Liver (tissue), 9 donors: ENCODE measurements around the gene LDHD. TPM values are rescaled to one million over a fixed set of nuclear protein-coding genes. Genes with fewer than 3 reads are reported as not detected.

Experiments used
- DNase-seq: peaks from one replicate; pipeline ENCODE4 v3.0.0-alpha.2; 2017; ENCODE audit warnings: low spot score
- H3K27ac ChIP-seq, 2 donors: one replicate each; pipeline ENCODE4 v1.7.0; 2013; ENCODE audit warnings: inconsistent platforms in 2 of 2, low read length in 2 of 2, control low read depth in 1 of 2, low read depth in 1 of 2, mild to moderate bottlenecking in 1 of 2
- H3K27me3 ChIP-seq, 4 donors: one replicate each; pipeline versions ENCODE4 v1.6.1 to v1.7.0; 2013; ENCODE audit warnings: low read length in 3 of 4, inconsistent platforms in 1 of 4, mild to moderate bottlenecking in 1 of 4, moderate library complexity in 1 of 4; ENCODE audit not compliant: control insufficient read depth in 4 of 4, insufficient read depth in 4 of 4
- H3K36me3 ChIP-seq, 4 donors: one replicate each; pipeline versions ENCODE4 v1.6.1 to v1.7.0; 2013; ENCODE audit warnings: low read length in 3 of 4, mild to moderate bottlenecking in 3 of 4, low read depth in 1 of 4, moderate library complexity in 1 of 4; ENCODE audit not compliant: control insufficient read depth in 4 of 4, insufficient read depth in 3 of 4
- H3K4me1 ChIP-seq, 4 donors: one replicate each; pipeline versions ENCODE4 v1.6.1 to v1.7.0; 2013; ENCODE audit warnings: low read length in 3 of 4, mild to moderate bottlenecking in 3 of 4, moderate library complexity in 1 of 4; ENCODE audit not compliant: control insufficient read depth in 4 of 4, insufficient read depth in 4 of 4
- H3K4me3 ChIP-seq, 3 donors: one replicate each; pipeline versions ENCODE4 v1.6.1 to v1.7.0; 2013; ENCODE audit warnings: low read length in 3 of 3, control low read depth in 1 of 3, low read depth in 1 of 3, mild to moderate bottlenecking in 1 of 3
- H3K9ac ChIP-seq, 2 donors: one replicate each; pipeline ENCODE4 v1.7.0; 2013; ENCODE audit warnings: low read length in 2 of 2, mild to moderate bottlenecking in 2 of 2, moderate library complexity in 2 of 2, control low read depth in 1 of 2, low read depth in 1 of 2
- H3K9me3 ChIP-seq, 4 donors: one replicate each; pipeline versions ENCODE4 v1.6.1 to v1.7.0; 2013; ENCODE audit warnings: low read length in 3 of 4; ENCODE audit not compliant: control insufficient read depth in 4 of 4
- EGR1 ChIP-seq, 2 donors: IDR thresholded peaks; 2 replicates each; pipeline ENCODE4 v1.6.1; 2016 to 2018; ENCODE audit warnings: antibody characterized with exemption in 2 of 2, low read depth in 2 of 2
- FOXA1 ChIP-seq: IDR thresholded peaks from 2 replicates; pipeline ENCODE4 v1.6.1; 2016; ENCODE audit warnings: antibody characterized with exemption
- GABPA ChIP-seq, 2 donors: IDR thresholded peaks in 1 of 2; conservative IDR thresholded peaks in 1 of 2; 2 replicates each; pipeline ENCODE4 v1.6.1; 2016; ENCODE audit warnings: antibody characterized with exemption in 2 of 2, mild to moderate bottlenecking in 1 of 2, moderate library complexity in 1 of 2
- HNF4A ChIP-seq, 2 donors: conservative IDR thresholded peaks; 2 replicates each; pipeline ENCODE4 v1.6.1; 2016; ENCODE audit warnings: antibody characterized with exemption in 2 of 2, mild to moderate bottlenecking in 2 of 2
- HNF4G ChIP-seq: IDR thresholded peaks from 2 replicates; pipeline ENCODE4 v1.6.1; 2016; ENCODE audit warnings: antibody characterized with exemption
- JUND ChIP-seq, 2 donors: IDR thresholded peaks; 2 replicates each; pipeline ENCODE4 v1.6.1; 2016; ENCODE audit warnings: antibody characterized with exemption in 2 of 2
- NR2F2 ChIP-seq: IDR thresholded peaks from 2 replicates; pipeline ENCODE4 v1.6.1; 2016; ENCODE audit warnings: antibody characterized with exemption
- RAD21 ChIP-seq, 2 donors: IDR thresholded peaks; 2 replicates each; pipeline ENCODE4 v1.6.1; 2016; ENCODE audit warnings: antibody characterized with exemption in 2 of 2, mild to moderate bottlenecking in 2 of 2
- SP1 ChIP-seq: IDR thresholded peaks from 2 replicates; pipeline ENCODE4 v1.6.1; 2018; ENCODE audit warnings: antibody characterized with exemption, mild to moderate bottlenecking
- TAF1 ChIP-seq: conservative IDR thresholded peaks from 2 replicates; pipeline ENCODE4 v1.6.1; 2016; ENCODE audit warnings: antibody characterized with exemption, mild to moderate bottlenecking
- YY1 ChIP-seq: IDR thresholded peaks from 2 replicates; pipeline ENCODE4 v1.6.1; 2016; ENCODE audit warnings: antibody characterized with exemption, mild to moderate bottlenecking
- WGBS: extraction: QIAGEN DNeasy Blood & Tissue Kit; methylation state at CpG from one replicate; pipeline ENCODE4 v1.1.7; 2013; 5-methylcytosine and 5-hydroxymethylcytosine counted together
- polyA plus RNA-seq, 2 donors: library from polyadenylated mRNA; stranded (reverse) in 1 of 2; unstranded in 1 of 2; fragments of 200-250 nt in 1 of 2; fragments of >200 nt in 1 of 2; fragmentation: Nextera tagmentation in 1 of 2; extraction: Ambion mirVana in 1 of 2; gene quantifications; one replicate each; pipeline versions ENCODE4 v1.2.1 to v1.2.3, GENCODE V29; 2013 to 2015
- total RNA-seq, 2 donors: library from RNA; depleted of rRNA; stranded (reverse); fragments of >200 nt; gene quantifications; one replicate each; pipeline ENCODE4 v1.2.3, GENCODE V29; 2014
- TF ChIP-seq, protein P1 (sequence below): IDR thresholded peaks from 2 replicates; pipeline ENCODE4 v1.6.1; 2016; ENCODE audit warnings: antibody characterized with exemption
- TF ChIP-seq, protein P2 (sequence below): IDR thresholded peaks from 2 replicates; pipeline ENCODE4 v1.6.1; 2016; ENCODE audit warnings: antibody characterized with exemption
- TF ChIP-seq, protein P3 (sequence below): IDR thresholded peaks from 2 replicates; pipeline ENCODE4 v1.6.1; 2016; ENCODE audit warnings: antibody characterized with exemption, mild to moderate bottlenecking
- donor health status: healthy.
- donor health status: healthy.
- donor health status: healthy.
- donor health status: healthy.
- donor health status: healthy.

LDHD gene
- total and polyA plus RNA-seq, 4 donors = 27.7 to 84.1 (median 76.3) TPM

DNA sequence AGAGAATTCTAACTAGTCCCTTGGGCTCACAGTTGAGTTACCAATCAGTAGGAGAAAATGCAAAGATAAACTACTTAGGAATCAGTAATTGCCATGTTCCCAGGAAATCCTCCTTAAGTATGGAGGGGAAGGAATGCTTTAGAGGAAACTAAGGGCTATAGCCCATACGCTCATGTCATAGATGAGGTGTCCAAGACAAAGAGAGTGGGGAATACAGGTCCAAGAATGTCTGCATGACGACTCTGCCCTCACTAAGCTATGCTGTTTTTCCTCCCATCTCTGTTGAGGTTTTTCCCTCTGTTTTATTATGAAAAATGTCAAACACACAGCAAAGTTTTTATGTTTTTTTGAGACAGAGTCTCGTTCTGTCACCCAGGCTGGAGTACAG lies 16.0 kb downstream of the LDHD start:
- H3K9me3 ChIP-seq = no peaks in the 10 kb centered on the region
- no peak overlapping the region for H3K4me3 ChIP-seq
- H3K27ac ChIP-seq = no peak overlapping the region
- TF ChIP-seq GABPA (IDR thresholded peaks at IDR 0.05 in 1 of 2, conservative IDR thresholded peaks at IDR 0.05 in 1 of 2) = no peak
- no peak for TF ChIP-seq FOXA1
- no peak for TF ChIP-seq RAD21 (IDR thresholded peaks at IDR 0.05)
- TF ChIP-seq EGR1 (IDR thresholded peaks at IDR 0.05; ENCODE audit: low read depth in 2 of 2) = no peak
- TF ChIP-seq, protein P1, sequence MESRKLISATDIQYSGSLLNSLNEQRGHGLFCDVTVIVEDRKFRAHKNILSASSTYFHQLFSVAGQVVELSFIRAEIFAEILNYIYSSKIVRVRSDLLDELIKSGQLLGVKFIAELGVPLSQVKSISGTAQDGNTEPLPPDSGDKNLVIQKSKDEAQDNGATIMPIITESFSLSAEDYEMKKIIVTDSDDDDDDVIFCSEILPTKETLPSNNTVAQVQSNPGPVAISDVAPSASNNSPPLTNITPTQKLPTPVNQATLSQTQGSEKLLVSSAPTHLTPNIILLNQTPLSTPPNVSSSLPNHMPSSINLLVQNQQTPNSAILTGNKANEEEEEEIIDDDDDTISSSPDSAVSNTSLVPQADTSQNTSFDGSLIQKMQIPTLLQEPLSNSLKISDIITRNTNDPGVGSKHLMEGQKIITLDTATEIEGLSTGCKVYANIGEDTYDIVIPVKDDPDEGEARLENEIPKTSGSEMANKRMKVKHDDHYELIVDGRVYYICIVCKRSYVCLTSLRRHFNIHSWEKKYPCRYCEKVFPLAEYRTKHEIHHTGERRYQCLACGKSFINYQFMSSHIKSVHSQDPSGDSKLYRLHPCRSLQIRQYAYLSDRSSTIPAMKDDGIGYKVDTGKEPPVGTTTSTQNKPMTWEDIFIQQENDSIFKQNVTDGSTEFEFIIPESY = no peak
- no peak for TF ChIP-seq HNF4A (conservative IDR thresholded peaks at IDR 0.05)
- TF ChIP-seq HNF4G = no peak
- TF ChIP-seq, protein P2, sequence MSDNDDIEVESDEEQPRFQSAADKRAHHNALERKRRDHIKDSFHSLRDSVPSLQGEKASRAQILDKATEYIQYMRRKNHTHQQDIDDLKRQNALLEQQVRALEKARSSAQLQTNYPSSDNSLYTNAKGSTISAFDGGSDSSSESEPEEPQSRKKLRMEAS = no peak
- TF ChIP-seq JUND (IDR thresholded peaks at IDR 0.05) = no peak
- TF ChIP-seq SP1 = no peak
- TF ChIP-seq, protein P3, sequence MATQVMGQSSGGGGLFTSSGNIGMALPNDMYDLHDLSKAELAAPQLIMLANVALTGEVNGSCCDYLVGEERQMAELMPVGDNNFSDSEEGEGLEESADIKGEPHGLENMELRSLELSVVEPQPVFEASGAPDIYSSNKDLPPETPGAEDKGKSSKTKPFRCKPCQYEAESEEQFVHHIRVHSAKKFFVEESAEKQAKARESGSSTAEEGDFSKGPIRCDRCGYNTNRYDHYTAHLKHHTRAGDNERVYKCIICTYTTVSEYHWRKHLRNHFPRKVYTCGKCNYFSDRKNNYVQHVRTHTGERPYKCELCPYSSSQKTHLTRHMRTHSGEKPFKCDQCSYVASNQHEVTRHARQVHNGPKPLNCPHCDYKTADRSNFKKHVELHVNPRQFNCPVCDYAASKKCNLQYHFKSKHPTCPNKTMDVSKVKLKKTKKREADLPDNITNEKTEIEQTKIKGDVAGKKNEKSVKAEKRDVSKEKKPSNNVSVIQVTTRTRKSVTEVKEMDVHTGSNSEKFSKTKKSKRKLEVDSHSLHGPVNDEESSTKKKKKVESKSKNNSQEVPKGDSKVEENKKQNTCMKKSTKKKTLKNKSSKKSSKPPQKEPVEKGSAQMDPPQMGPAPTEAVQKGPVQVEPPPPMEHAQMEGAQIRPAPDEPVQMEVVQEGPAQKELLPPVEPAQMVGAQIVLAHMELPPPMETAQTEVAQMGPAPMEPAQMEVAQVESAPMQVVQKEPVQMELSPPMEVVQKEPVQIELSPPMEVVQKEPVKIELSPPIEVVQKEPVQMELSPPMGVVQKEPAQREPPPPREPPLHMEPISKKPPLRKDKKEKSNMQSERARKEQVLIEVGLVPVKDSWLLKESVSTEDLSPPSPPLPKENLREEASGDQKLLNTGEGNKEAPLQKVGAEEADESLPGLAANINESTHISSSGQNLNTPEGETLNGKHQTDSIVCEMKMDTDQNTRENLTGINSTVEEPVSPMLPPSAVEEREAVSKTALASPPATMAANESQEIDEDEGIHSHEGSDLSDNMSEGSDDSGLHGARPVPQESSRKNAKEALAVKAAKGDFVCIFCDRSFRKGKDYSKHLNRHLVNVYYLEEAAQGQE = no peak
- TF ChIP-seq NR2F2 = no peak
- TF ChIP-seq YY1 = no peak
- H3K36me3 ChIP-seq = peaks cover 0 to 2% (median 0%) of the 10 kb centered on the region in 4 donors
- H3K4me1 ChIP-seq = peaks cover 0 to 7% (median 3%) of the 10 kb centered on the region in 4 donors
- no peak overlapping the region for H3K9ac ChIP-seq
- 88% methylated on average over 3 of the region's 3 CpGs for WGBS
- no peak for DNase-seq
- no peaks in the 10 kb centered on the region for H3K27me3 ChIP-seq

DNA sequence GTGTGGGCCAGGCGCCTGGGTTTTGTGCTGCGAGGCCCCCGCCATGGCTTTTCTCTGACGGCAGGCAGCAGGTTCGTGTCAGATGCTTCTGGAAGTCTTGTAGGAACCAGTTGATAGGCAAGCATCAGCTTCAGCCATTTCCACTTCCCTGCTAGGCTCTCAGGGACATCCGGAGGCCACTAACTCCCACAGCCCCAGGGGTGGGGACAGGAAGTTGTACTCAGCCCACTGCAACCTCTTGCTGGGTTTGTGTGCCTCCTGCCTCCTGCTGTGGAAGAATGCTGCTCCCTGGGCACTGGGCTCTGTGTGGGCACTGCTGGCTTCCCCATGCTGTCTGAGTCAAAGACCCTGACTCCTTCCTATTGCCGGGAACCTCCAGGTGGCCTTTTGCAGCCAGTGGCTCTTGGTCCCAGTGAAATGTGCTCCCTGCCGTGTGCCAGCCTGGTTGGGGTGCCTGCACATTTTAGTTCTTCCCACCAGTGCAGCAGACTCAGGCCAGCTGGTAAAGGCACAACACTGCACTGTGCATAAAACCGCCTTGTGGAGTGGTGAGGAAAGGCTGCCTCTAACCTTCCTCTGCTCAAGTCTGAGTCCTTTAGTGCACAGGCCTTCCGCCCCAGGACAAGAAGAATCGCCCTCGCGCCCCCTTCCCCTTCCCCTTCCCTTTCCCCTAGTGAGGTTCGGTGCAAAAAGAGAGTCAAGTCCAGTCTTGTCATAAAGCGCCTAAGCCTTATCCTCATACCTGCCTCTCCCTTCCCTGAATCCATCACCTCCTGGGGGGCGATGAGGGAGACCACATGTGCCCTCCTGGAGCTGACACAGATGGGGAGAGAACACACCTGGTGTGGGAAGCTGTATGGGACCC lies 16.6 kb downstream of the LDHD start:
- DNase-seq = no peak
- no peak for TF ChIP-seq HNF4G
- TF ChIP-seq TAF1 = no peak
- TF ChIP-seq, protein P2 = no peak
- peak in 1 of 2 donors; percentile 29 for TF ChIP-seq RAD21 (IDR thresholded peaks at IDR 0.05)
- TF ChIP-seq NR2F2 = peak; percentile 21
- 82% methylated on average over 16 of the region's 16 CpGs for WGBS
- Histone ChIP-seq H3K4me3 (no peak overlapping the region), H3K9ac (no peak overlapping the region), H3K9me3 (no peaks in the 10 kb centered on the region), H3K36me3 (peaks cover 0 to 2% (median 0%) of the 10 kb centered on the region in 4 donors), H3K4me1 (peaks cover 0 to 7% (median 0%) of the 10 kb centered on the region in 4 donors), H3K27ac (peak overlapping the region in 1 of 2 donors; percentile 32), H3K27me3 (no peaks in the 10 kb centered on the region)
